Hematopoietic multipotent progenitor cell treated with erythropoietin and hydrocortisone succinate and interleukin-3 and kit ligand, for 4 days (in vitro differentiated cells): Measurements from ENCODE around the gene KANTR.

Source experiments
- DNase-seq: peaks from one replicate; pipeline ENCODE4 v3.0.0-alpha.2; 2015

Gene KANTR, protein sequence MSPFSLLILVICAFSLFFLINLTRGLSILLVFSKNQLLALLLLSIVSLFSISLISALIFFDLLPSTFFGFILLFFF

DNA sequence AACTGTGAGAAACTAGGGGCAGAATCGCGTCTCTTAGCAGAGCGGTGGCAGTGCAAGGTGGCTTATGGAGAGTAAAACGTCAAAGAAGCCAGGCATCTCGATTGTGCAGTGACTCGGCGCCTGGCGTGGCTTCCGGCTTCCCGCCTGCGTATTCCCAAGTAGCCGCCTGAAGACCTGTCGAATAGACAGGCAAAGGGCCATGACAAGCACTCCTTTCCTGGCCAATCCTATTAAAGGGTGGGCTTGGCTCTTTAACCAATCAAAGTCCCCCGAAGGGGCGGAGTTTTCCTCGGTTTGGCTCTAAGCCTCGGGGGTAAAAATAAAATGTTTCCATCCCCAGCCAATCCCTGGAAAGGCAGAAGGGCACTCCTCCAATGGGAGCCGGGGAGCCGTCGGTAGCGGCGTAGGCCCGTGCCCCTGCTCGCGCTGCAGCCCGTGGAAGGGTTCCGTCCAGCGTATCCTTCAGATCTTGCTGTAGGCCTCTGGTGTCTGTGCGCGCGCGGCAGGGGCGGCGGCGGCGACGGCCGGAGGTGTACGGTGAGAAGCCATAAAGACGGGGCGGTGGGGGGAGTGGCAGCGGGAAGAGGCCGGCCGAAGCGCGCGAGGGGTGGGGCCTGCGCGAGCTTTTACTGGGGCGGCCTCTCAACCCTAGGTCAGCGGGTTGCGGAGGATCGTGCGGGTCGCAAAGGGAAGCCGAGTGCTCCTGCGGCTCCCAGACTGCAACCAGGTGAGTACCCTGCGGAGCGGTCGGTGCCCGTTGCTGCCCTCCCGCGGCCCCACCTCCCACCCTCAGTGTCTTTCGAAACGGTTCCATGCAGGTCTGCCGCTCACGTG is at the start of gene KANTR:
KANTR (plus strand) TSS at position 395 of the 834 bp plus-strand sequence. CDS start 30,131 bp downstream, outside the sequence.
- peak; percentile 97 for DNase-seq

DNA sequence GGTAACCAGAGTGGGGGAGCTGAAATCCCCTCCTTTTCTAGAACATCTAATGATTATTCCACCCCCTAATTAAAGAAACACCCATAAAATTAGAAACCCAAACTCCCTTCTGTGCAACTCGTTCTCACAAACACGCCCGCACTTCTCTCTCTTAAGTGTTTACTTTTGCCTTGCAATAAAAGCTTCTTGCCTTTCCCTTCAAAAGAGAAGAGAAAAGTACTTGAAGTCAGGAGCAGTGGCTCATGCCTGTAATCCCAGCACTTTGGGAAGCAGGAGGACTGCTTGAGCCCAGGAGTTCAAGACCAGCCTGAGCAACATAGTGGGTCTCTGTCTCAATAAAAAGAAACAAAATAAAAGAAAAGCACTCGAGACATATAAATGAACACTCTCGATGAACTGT is 48.9 kb upstream of the KANTR start:
- DNase-seq, result no peak

DNA sequence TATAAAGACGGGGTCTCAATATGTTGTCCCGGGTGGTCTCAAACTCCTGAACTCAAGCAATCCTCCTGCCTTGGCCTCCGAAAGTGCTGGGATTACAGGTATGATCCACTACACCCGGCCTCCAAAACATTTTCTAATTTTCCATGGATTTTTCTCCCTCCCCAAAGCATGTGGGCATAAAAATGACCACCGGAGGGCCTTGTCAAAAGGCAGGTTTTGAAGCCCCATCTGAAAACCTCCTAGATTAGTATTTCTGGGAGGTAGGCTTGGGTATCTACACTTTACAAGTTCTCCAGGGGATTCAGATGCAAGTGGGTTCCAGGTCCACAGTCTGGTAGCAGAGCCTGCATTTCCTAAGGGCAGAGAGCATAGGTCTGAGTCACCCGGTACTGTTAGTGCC is 46.7 kb upstream of the KANTR start:
- no peak for DNase-seq

DNA sequence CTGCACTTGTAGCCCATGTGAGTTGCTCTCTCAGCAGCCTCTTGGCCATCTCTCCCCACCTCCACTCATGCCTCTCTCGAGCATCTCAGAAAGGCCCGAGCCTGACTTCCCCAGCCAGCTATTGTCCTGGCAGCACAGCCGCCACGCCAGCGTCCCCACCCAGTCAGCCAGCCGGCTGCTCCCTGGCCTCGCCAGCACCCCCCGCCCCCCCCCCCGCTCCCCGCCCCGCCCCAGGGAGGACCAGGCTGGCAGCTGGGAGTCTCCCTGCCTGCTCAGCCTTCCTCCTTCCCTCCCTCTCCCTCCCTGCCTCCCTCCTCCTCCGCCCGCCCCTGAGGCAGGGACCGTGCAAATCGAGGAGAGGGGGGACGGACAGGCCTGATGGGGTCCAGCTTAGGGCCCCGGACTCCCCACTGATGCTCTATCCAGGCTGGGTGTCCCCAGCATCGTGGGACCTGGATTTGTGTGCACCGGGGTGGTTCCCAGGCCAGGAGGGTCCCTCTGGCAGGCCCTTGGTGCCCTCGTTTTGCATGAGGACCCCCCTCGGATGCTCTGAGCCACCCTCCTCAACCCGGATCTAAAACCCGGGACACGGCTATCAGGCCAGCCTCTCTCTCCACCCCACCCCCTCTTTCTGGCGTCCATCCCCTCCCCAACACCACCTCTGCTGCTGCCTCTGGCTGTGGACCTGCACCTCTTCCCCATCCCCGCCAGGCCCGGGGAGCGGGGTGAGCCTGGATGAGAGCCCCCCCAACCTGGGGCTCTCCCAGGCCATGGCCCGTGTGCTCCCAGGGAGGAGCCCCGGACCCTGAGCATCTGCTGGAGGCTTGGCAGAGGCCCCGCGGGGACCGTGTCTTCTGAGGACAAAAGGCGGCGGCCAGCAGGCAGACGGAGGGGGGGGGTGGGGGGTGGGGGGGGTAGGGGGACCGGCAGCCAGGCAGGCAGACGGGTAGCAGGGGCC is 45.5 kb upstream of the KANTR start, which contains the start of gene GPR173:
GPR173 (plus strand) TSS at position 621 of the 958 bp plus-strand sequence. CDS start 27,833 bp downstream, outside the sequence.
- peak; percentile 19 for DNase-seq

DNA sequence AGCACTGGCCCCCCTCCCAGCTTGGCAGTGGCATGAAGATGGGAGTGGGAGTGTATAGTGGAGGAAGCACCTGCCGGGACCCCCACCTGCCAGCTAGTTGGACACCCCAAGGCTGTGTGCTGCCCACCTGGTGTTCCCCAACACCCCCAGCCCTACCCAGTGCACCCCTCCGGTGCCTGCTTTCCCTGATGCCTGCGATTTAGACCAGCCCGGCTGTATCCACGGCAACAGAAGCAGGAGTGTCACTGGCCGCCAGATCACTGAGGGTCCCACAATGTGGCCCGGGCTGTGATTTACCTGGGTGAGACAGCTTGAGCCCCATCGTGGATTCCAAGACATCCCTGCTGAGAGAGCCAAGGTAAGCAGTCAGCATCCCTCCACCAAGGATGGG is 44.8 kb upstream of the KANTR start:
- no peak for DNase-seq

DNA sequence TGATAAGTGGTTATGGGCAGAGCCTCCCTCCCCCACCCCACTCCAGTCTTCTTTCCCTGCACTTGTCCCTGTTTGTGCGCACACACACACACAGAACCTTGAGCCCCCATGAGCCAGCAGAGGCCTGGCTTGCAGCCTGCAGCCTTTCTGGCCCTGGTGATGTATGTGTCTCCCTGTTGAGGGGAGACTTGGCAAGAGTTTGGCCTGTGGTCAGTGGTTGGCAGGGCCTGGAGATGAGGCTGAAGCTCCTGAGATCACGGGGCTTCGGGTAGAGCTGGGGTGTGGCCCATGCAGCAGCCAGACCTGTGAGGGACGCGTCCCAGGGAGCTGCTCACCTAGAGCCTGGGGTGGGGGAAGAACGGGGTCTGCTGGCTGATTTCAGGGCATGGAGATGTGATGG is 43.1 kb upstream of the KANTR start:
- no peak for DNase-seq

DNA sequence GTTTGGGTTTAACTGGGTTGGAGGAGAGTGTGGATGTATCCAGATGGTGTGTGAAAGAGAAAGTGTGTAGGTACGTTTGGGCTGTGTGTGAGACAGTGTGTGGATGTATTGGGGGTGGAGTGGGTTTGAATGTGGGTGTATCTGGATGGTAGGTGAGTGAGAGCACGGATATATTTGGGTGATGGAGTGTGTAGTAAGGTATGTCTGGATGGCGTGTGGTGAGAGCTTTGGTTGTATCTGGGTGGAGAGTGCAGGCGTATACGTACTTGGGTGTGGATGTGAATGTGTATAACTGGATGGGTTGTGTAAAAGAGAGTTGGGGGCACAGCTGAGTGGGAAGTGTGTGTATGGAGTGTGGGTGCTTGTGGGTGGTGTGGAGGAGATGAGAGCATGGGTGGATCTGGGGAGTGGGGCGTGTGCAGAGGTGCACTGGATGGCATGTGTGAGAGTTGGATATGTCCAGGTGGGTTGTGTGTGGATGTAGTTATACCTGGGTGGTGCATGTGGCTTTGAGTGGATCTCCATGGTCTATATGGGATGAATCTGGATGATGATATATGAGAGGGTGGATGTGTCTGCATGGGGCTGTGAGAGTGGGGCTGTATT is 38.6 kb upstream of the KANTR start:
- no peak for DNase-seq

DNA sequence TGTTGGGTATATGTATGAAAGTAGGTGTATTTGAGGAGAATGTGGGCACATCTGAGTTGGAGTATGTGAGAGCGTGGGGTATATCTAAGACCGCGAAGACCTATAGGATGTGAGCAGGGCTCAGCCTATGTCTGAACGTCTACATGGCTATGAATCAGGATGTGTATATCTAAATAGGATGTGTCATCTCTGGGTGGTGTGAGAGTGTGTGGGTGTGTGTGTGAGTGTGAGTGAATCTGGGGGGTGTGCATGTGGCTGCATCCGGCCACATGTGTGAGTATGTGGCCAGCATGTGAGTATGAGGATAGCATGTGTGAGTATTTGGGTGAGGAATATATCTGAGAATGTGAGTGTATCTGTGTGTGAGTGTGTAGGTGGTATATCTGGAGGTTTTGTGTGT is 37.6 kb upstream of the KANTR start:
- DNase-seq, result no peak

DNA sequence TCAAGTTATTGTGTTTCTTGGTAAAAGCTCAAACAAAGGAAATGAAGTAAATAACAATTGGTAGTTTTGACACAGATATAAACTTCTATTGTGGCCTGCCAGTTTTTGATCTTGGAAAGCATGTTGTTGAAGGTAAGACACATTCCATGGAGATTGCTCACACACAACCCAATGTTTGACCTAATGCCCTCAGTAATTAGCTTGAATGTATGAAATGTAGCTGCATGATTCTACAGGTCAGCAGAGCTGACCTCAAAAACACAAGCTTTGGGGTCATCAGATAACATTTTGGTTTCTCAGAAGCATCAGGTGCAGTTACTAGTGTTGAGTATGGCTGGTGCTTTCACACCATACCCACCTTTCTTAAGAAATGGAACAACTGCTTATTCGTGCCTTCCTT is 28.8 kb upstream of the KANTR start:
- no peak for DNase-seq

DNA sequence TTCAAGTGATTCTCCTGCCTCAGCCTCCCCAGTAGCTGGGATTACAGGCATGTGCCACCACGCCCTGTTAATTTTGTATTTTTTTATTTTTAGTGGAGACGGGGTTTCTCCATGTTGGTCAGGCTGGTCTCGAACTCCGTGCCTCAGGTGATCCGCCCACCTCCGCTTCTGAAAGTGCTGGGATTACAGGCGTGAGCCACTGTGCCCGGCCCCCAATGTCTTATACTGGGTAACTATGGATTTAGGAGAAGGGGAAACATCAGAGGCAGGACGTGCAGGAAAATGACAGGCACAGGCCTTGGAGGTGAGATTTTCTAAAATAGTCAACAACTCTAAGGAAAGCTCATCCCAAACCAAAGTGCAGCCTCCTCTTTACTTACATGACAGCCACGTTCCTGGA is 22.9 kb upstream of the KANTR start:
- DNase-seq, result no peak

DNA sequence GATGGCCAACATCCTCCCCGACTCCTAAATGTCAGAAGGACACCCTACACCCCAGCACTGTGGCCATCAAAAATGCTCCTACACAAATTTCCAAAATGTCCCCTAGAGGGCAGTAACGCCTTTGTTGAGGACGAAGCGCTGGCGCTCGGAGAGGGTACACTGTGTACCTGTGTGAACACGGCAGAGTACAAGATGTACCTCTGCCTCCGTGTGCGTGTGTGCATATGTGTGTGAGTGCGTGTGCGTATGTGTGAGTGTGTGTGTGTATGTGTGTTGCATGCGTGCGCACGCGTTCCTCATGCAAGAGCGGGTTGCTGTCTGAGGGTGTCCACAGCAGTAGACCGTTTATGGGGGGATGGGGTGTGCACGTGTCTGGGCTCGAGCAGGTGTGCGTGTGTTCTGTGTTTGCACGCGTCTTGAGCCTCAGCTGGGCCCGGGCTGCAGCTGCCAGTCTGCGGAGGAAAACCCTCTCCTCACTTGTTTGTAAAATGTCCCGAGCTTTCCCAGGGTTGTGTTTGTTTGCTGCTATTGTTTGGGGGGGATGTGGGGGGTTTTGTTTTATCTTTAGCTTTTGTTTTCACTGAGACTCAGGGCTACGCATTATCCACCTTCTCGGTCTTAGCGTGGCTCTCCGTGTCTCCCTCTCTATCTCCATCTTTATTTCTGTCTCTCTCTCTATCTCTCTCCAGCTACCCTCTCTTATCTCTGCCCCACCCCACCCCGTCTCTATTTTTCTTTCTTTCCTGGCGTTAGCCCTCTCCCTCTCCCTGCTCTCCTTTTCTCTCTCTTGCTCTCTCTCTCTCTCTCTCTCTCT is 22.1 kb upstream of the KANTR start:
- peak; percentile 82 for DNase-seq

DNA sequence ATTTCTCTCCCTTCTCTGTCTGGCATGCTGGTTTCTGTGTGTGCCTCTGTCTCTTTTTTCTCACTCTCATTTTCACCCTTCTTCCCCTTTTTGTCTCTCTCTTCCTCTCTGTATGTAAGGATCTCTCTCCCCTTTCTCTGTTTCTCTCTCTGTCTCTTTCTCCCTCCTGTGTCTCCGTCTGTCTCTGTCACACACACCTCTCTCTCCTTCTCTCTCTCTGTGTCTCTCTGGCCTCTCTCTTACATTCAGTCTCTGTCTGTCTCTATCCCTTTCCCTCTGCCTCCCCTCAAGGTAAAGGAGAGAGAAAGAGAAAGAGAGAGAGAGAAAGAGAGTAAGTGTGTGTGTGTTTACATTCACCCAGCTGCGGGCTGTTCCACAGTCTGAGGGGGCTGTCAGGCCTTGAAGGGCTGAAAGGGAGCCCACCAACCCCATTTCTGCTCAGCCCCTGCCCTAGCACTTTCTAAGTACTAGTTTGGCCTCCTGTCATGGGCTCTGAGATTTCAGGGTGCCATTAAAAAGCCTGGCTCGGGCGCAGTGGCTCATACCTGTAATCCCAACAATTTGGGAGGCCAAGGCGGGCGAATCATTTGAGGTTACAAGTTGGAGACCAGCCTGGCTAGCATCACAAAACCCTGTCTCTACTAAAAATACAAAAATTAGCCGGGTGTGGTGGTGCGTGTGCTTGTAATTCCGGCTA is 21.4 kb upstream of the KANTR start:
- DNase-seq, result no peak

DNA sequence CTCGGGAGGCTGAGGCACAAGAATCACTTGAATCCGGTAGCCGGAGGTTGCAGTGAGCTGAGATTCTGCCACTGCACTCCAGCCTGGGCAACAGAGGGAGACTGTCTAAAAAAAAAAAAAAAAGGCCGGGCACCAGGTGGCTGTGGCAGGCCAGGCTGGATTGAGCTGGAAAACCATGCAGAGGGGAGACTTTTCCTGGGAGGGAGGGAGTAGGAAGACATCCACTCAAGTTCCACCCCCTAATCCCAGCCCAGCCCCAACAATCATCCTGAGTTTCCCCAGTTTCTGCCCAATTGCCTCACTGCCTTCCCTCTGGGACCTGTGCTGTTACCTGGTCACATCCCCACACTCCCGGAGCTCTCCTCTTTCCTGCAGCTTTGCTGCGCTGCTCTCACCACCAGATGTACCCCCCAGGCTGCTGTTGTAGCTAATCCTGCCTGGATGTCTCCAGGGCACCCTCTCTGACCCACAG is 20.8 kb upstream of the KANTR start:
- no peak for DNase-seq

DNA sequence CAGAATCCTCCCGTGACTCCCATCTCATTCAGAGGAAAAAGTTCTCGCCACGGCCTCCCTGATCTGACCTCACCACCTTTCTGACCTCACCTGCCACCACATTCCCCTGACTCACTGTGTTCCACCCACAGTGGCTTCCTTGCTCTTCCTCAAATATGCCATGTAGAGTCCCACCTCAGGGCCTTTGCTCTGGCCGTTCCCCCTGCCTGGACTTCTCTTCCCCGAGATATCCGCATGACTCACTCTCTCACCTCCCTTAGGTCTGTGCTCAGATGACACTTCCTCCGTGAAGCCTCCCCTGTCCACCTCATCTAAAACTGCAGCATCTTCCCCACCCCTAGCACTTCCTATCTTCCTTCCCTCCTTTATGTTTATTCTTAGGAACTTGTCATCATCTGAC is 18.9 kb upstream of the KANTR start:
- no peak for DNase-seq

DNA sequence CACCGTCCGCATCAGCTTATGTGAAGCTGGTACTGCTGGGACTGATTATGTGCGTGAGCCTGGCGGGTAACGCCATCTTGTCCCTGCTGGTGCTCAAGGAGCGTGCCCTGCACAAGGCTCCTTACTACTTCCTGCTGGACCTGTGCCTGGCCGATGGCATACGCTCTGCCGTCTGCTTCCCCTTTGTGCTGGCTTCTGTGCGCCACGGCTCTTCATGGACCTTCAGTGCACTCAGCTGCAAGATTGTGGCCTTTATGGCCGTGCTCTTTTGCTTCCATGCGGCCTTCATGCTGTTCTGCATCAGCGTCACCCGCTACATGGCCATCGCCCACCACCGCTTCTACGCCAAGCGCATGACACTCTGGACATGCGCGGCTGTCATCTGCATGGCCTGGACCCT is 17.3 kb upstream of the KANTR start:
- DNase-seq, result no peak

DNA sequence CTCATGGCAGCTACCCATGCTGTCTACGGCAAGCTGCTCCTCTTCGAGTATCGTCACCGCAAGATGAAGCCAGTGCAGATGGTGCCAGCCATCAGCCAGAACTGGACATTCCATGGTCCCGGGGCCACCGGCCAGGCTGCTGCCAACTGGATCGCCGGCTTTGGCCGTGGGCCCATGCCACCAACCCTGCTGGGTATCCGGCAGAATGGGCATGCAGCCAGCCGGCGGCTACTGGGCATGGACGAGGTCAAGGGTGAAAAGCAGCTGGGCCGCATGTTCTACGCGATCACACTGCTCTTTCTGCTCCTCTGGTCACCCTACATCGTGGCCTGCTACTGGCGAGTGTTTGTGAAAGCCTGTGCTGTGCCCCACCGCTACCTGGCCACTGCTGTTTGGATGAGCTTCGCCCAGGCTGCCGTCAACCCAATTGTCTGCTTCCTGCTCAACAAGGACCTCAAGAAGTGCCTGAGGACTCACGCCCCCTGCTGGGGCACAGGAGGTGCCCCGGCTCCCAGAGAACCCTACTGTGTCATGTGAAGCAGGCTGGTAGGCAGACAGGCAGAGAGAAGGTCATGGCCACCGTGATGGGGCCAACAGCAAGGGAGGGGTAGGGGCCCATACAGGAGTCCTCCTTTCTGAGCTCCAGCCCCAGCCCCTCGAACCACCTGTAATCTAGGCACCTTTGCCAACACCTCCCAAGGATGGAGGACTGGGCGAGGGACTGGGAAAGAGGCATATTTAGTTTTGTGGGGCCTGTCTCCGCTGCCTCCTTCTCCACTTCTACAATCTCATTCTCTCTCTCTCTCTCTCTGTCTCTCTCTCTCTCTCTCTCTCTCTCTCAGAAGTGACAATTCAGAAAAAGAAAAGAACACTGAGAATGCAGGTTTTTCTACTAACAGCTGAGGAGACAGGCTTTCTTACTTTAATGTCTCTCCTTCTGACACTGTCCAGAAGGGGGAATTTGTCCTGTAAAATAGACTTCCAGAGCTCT is 16.4 kb upstream of the KANTR start:
- DNase-seq, result peak; percentile 38

DNA sequence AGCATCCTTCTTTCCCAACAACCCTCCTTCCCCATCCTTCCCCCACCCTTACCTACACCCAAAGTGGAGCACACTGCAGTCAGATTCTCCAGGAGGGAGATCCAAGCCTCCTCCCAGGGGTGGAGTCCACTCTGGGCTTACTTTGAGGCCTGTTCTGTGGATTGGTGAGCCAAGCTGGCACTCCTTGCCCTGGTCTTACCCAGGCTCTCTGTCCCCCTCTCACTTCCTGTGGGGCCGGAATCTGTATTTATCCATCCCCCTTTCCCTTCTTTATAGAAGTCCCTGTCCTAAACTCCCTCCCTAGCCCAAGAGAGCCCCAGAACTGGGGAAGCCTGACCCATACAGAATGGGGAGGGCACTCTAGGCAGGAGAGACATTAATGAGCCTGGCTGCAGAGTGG is 15.0 kb upstream of the KANTR start:
- no peak for DNase-seq

DNA sequence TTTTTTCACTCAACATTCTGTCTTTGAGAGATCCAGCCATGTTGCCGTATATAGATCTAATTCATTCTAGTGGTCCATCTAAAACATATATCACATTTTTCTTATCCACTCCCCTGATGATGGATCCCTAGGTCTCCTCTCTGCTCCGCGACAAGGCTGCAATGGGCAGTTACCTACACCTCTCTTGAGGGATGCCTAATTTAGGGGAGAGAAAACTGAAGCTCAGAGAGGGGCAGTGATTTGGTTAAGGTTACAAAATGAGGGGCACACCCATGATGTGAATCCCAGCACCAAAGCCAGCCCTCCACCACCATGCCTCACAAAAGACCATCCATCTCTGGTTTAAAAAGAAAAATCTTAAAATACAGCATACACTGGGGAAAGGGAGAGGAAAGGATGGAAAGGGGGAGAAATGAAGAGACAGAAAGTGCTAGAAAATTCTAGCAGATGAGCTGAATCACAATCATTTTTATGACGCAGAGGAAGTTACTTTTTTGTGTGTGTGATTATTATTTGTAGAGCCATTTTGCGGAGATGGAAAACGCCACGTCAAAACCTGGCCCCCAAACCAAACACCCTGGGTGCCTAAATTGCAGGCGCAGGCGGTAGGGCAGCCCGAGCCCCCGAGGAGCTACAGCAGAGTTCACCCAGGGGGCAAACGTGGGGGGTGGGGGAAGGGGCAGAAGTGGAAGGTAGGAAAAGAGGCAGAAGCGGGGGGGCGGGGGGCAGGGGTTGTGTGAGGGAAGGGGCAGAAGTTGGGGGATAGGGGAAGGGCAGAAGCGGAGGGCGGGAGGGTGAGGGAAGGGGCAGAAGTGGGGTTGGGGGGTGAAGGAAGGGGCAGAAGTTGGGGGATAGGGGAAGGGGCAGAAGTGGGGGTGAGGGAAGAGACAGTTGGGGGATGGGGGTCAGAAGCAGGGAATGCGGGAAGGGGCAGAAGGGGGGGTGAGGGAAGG is 13.0 kb upstream of the KANTR start:
- no peak for DNase-seq
